HK-2 (cell line): ENCODE data around the gene HOXB5.

ENCODE experiments used
- DNase-seq: peaks from one replicate; pipeline ENCODE4 v3.0.0-alpha.2; 2018; ENCODE audit not compliant: unreplicated experiment

Gene HOXB5

DNA sequence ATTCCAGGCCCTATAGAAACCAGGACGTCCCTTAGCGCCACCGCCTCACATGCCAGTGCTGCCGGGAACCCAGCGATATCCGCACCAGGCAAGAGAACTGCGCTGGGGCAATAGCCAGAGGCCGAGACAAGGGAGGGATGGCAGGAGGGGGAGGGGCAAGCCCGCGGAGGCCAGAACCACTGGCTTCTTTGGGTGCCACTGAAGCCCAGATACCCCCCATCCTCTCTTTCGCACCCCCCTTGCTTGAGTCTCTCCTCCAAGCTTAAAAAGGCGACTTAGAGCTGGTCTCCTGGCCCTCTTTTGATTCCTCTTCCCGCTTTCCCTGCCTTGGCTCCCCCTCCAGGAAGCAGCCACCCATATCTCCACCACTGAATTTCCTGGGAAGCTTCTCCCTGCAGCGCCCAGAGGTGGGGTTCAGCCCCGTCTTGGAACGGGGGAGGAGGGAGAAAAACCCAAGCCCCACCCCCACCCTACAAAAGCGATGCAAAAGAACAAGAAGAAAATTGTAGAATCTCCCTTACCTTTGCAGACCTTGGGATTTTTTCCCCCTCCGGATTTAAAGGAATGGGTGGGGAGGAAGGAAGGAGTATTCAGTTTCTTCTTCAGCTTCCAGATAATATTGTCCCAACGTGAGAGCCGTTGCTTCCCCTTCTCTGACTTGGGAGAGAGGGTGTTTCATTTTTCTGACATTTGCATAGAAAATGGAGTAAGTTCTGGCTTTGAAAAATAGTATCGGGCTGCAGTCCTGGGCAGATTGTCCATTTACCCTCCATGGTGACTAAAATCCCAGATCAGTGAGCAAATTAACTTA lies 10.6 kb upstream of the HOXB5 start:
- DNase-seq, result peak; percentile 72

DNA sequence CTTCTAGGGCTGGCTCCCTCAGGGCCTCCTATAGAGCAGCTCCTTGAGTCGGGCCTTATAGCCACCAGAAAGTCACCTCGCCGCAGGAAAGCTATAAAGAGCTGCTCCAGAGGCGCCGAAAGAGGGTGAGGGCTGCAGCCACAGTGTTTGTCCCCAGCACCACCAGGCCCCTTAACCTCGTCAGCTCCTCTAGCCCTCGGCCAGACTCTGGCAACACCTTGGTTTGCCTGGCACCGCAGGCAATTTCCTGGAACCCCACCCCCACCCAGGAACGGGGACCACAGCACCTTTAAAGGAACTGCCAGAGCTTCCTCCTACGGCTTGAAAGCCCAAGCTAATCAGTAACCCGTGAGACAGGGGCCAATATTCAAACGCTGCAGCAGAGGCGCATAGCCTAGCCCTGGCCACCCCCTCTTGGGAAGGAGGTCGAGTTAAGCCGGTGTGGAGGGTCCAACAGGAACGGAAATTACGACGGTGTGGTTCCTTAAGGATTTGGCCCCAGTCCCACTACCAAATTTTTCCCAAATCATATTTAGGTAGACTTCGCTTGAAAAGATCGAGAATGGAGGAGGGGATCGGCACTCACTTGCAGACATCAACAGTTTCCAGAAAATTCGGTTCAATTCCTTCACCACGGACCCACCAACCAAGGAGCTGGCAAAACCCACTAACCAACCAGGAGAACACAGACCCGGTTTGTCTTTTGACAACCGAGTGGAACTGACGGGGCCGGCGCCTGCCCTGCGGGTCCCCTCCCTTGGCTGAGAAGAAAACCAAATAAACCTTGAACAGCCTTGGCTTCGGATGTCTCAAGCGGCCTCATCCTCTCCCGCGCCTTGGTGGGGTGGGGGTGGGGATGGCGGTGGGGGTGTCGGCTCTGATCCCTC lies 8.2 kb upstream of the HOXB5 start:
- DNase-seq, result peak; percentile 75

- DNase-seq, result no peak
Observed at GRCh38 chr17:48601207-48601538, 7.6 kb upstream of the HOXB5 start.

- DNase-seq, result peak; percentile 44
Observed at GRCh38 chr17:48600244-48601098, 6.9 kb upstream of the HOXB5 start.

DNA sequence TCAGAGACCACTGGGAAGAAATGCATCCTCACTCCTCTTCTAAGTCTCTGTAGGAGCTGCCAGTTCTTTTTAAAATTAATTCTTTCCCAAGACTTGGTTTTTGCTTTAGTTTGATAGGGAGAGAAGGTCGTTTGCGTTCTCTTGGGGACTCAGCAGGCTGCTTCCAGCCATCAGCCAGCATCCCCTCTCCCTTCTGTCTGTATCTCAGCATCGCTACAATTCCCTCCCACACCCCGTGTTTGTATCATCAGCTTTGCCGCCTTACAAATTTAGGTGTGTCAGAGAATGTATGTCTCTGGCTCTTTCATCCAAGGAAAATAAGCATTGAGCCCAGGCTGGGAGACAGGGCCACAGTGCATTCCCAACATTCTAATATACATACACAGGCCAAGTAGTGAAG lies 5.8 kb upstream of the HOXB5 start:
- no peak for DNase-seq

DNA sequence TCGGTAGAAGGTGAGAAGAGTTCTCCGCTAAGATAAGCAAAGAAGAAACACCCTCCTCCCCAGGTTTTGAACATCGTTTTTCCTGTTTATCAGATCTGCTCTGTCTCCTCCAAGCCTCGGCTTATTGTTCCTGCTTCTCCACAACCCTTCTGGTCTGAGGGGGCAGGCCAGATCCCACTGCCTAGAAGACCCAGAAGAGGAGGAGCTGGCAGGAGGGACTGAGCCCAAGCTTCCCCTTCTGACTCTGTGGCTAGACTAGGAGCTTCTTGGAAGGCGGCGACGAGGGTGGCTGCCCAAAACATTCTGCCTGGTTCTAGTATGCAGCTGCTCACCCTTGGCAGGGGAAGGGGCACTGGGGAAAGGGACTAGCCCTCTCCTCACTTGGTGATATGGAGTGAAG lies 5.2 kb upstream of the HOXB5 start:
- no peak for DNase-seq

- DNase-seq, result peak; percentile 57
Observed at GRCh38 chr17:48597778-48598631, 4.4 kb upstream of the HOXB5 start.

- no peak for DNase-seq
Observed at GRCh38 chr17:48597528-48597777, 3.9 kb upstream of the HOXB5 start.

GRCh38 chr17:48596735-48597527 lies 3.4 kb upstream of the HOXB5 start:
- DNase-seq, result no peak

DNA sequence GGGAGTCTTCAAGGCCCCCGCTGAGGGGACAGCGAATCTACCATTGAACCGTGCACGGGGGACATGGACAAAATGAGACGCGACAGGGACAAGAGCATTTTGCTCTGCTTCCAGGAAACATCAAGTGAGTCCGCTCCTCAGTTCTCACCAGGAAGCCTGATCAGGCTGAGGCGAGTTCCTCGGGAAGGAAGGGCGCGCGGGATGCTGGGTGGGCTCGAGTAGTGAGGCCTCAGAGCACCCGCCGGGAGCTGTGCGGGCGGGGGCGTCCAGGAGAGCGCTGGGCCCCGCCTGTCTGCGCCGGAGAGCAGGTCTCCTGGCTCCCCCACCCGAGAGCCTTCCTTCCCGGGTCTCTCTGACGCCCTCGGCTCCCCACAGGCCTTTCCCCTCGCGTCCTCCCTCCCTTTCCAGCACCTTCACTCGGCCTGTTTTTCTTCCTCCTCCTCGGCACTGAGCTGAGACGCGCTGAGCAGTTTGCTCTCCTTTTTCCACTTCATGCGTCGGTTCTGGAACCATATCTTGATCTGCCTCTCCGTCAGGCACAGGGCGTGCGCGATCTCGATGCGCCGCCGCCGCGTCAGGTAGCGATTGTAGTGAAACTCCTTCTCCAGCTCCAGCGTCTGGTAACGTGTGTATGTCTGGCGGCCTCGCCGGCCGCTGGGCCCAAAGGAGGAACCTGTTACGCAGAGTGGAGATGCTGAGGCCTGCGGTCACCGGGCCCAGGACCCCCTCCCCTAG lies 2.6 kb upstream of the HOXB5 start:
- no peak for DNase-seq

GRCh38 chr17:48595278-48595999 lies 1.9 kb upstream of the HOXB5 start:
- no peak for DNase-seq

DNA sequence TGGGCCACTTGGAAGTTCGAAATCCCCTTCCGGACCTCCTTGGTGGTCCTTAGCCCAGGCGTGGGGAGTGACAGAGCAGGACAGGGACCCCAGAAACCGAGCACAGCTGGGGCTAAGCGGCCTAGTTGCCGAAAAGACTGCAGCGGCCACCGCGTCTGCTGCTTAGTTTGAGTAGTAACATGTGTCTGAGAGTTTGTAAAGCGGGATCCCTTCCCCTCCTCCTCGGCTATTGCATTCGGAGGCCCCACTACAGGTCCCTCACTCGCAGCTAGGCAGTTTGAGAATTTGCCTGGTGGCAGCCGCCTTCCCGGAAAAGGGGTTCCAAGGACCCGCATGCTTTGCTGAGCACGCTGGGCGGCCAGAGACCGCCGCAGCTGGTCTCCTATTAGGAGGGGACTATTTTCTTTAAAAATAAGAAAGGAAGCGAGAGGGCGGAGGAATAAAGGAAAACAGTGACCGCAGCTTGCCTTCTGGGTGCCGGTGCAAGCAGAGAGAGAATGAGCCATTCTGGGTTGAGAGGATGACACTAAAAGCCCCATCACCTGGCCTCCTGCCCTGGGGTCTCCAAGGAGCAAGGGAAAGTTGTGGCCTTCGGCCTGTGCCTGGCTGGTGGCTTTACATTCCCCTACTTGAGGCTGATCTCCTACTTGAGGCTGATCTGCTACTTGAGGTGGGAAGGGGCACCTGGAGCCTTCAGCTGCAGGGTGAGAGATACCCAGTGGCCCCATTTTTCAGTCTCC lies 1.1 kb upstream of the HOXB5 start:
- no peak for DNase-seq

GRCh38 chr17:48593840-48594537 lies 410 bp upstream of the HOXB5 start:
- DNase-seq, result peak; percentile 70

DNA sequence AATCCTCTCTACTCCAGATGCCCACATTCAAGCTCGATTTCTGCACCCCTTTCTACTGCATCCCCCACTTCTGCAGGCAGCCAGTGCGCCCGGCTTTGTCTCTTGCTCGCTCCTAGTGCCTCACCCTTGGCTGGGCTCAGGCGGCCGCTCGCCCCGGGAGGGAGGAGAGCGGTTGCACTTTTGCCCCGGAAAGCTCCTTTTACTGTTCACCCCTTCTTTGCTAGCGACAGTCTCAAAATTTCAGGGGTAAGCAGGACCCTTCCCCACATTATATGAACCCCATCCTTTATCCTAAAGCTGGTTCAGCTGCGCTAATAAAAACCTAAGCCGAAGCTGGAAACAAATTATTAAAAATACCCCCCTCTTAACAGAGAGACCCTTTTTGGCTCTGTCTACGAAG lies 1.0 kb downstream of the HOXB5 start:
- no peak for DNase-seq

GRCh38 chr17:48592057-48592514 lies 1.5 kb downstream of the HOXB5 start:
- DNase-seq, result no peak

DNA sequence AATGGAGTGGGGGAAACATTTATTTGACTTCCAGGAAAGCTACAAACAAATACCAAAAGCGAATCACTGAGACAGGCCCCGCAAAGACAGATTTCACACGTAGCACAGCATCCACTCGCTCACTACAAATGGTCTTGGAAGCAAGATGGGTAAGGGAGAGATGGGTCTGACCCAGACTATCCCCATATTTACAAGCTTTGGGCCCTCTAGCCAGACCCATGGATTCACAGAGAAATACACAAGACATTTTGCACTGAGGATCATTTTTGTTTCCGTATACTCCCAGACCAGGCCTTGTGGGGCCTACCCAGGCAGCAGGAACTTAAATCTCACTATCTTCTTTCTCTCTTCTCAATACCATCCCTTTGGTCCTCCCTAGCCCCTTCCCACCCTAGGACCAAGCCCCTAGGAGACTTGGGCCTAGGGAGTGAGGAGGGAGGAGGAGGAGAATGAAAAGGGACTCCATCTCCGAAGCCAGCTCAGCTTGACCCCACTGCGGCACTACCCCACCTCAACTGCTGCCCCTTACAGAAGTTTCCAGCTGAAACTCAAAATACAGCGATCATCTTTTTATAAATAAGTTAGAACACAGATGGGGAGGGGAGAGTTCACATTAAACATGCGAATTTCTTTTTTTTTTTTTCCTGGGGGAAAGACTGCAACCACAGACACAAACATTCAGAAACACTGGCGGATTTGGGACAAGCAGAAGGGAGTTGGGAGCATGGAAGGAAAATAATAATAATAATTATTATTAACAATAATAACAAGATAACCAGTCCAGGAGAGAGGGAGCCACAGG lies 2.1 kb downstream of the HOXB5 start:
- DNase-seq, result no peak

DNA sequence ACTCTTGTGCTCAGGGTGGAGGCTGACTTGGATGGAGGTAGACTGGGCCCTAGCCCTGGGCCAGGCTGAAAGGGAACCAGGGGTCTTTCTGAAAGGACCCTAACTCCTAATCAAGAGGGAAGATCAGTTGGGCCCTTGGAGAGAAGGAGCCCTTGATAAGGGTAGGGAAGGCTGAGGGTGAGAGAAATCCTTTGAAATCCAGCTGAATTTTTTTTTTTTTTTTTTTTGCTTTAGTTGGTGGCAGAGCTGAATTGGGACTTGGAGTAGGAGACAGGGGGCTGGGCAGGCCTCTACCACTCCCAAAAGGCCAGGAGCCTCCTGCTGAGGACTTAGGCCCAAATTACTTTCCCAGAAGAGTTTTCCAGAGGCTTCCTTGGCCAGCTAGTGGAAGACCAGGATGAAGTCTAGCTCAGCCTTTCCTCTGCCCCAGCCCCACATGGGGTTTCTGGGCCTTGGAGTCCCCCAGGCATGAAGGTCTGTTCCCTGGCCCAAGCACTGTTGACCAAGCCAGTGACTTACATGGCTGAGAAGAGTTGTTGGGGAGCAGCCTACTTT lies 2.9 kb downstream of the HOXB5 start:
- no peak for DNase-seq
